Cardiac muscle cell (in vitro differentiated cells and primary cell): ENCODE results near the gene CREB3L2. TPM values are rescaled to one million over a fixed set of nuclear protein-coding genes. Genes with fewer than 3 reads are reported as not detected.
"Not testable (repeated sequence)": the region's sequence is repeated elsewhere in the genome, so short reads cannot be mapped to it uniquely, and the experiment has no call there.

Experiments
- DNase-seq, 2 donors: peaks; one replicate each; pipeline versions ENCODE4 v3.0.0 to v3.0.0-alpha.2; 2010 to 2017; ENCODE audit warnings: low read depth in 1 of 2, low spot score in 1 of 2
- H3K27ac ChIP-seq: fragments of 200-600 bp; sonication (generic); 2 replicates; pipeline ENCODE4 v1.5.1; 2016
- H3K27me3 ChIP-seq: fragments of 200-600 bp; sonication (generic); 2 replicates; pipeline ENCODE4 v1.6.0; 2016; ENCODE audit warnings: control low read depth
- H3K36me3 ChIP-seq: fragments of 200-600 bp; sonication (generic); 2 replicates; pipeline ENCODE4 v1.5.1; 2016; ENCODE audit warnings: control low read depth
- H3K4me1 ChIP-seq: fragments of 200-600 bp; sonication (generic); 2 replicates; pipeline ENCODE4 v1.8.1; 2017; ENCODE audit warnings: low read depth, mild to moderate bottlenecking, mixed run types
- H3K4me3 ChIP-seq: fragments of 200-600 bp; sonication (generic); 2 replicates; pipeline ENCODE4 v1.5.1; 2016; ENCODE audit warnings: mild to moderate bottlenecking
- H3K9me3 ChIP-seq: fragments of 200-600 bp; sonication (generic); 2 replicates; pipeline ENCODE4 v1.5.1; 2017; ENCODE audit warnings: low read depth, mild to moderate bottlenecking, control low read depth
- CTCF ChIP-seq: IDR thresholded peaks from 2 replicates; pipeline ENCODE4 v1.5.1; 2012; ENCODE audit warnings: low read depth, mild to moderate bottlenecking, low read length
- polyA plus RNA-seq: library from polyadenylated mRNA; unstranded; fragments of >200 nt; fragmentation: Nextera tagmentation; extraction: Ambion mirVana; gene quantifications from 2 replicates; pipeline ENCODE4 v1.2.1, GENCODE V29; 2016
- total RNA-seq: library from RNA; depleted of rRNA; stranded (reverse); fragments of >200 nt; gene quantifications from 2 replicates; pipeline ENCODE4 v1.2.3, GENCODE V29; 2016

Gene CREB3L2
- total and polyA plus RNA-seq, 2 experiments from 2014 or later, result 22.1 to 24.3 TPM

GRCh38 chr7:137975221-137975620, 26.7 kb downstream of the CREB3L2 start:
- Histone ChIP-seq H3K36me3 (no peaks in the 10 kb centered on the region), H3K27me3 (no peaks in the 10 kb centered on the region), H3K27ac (peak overlapping the region; percentile 76), H3K9me3 (no peaks in the 10 kb centered on the region), H3K4me1 (peaks cover 7% of the 10 kb centered on the region), H3K4me3 (no peak overlapping the region)
- peak in 1 of 2 donors; percentile 58 for DNase-seq
- TF ChIP-seq CTCF, result no peak

GRCh38 chr7:137974766-137975165, 27.1 kb downstream of the CREB3L2 start:
- no peak overlapping the region for H3K4me3 ChIP-seq
- H3K27me3 ChIP-seq, result no peaks in the 10 kb centered on the region
- peak overlapping the region; percentile 76 for H3K27ac ChIP-seq
- TF ChIP-seq CTCF, result no peak
- H3K36me3 ChIP-seq, result no peaks in the 10 kb centered on the region
- peaks cover 7% of the 10 kb centered on the region for H3K4me1 ChIP-seq
- H3K9me3 ChIP-seq, result no peaks in the 10 kb centered on the region
- no peak for DNase-seq

GRCh38 chr7:137970253-137970975, 31.5 kb downstream of the CREB3L2 start:
- H3K9me3 ChIP-seq, result no peaks in the 10 kb centered on the region
- no peak overlapping the region for H3K4me3 ChIP-seq
- DNase-seq, result peak in 1 of 2 donors; percentile 88
- no peak for TF ChIP-seq CTCF
- peaks cover 5% of the 10 kb centered on the region for H3K4me1 ChIP-seq
- no peaks in the 10 kb centered on the region for H3K27me3 ChIP-seq
- no peaks in the 10 kb centered on the region for H3K36me3 ChIP-seq
- H3K27ac ChIP-seq, result peak overlapping the region; percentile 6

- no peak for TF ChIP-seq CTCF
- Histone ChIP-seq H3K9me3 (no peaks in the 10 kb centered on the region), H3K27me3 (no peaks in the 10 kb centered on the region), H3K27ac (no peak overlapping the region), H3K36me3 (no peaks in the 10 kb centered on the region), H3K4me1 (no peaks in the 10 kb centered on the region), H3K4me3 (no peak overlapping the region)
- no peak for DNase-seq
Measured at GRCh38 chr7:137969828-137970227, 32.1 kb downstream of the CREB3L2 start.

GRCh38 chr7:137968890-137969289, 33.0 kb downstream of the CREB3L2 start:
- no peaks in the 10 kb centered on the region for H3K36me3 ChIP-seq
- no peak overlapping the region for H3K4me3 ChIP-seq
- H3K4me1 ChIP-seq, result no peaks in the 10 kb centered on the region
- no peak for TF ChIP-seq CTCF
- no peak overlapping the region for H3K27ac ChIP-seq
- H3K9me3 ChIP-seq, result no peaks in the 10 kb centered on the region
- no peak for DNase-seq
- H3K27me3 ChIP-seq, result no peaks in the 10 kb centered on the region

- H3K27me3 ChIP-seq, H3K4me3 ChIP-seq, H3K36me3 ChIP-seq, H3K4me1 ChIP-seq, H3K9me3 ChIP-seq, H3K27ac ChIP-seq, DNase-seq: not testable (repeated sequence)
Measured at GRCh38 chr7:137968339-137968738, 33.5 kb downstream of the CREB3L2 start.
